ENCODE results near the gene ZNF592.
A peak's percentile ranks its signal among the peaks of the same experiment; 100 is the strongest.

Gene ZNF592

GRCh38 chr15:84780492-84780891, 32.1 kb downstream of the ZNF592 start:
- no peak for DNase-seq

- DNase-seq: no peak
These were observed 33.1 kb downstream of the ZNF592 start for GRCh38 chr15:84781495-84781894.

GRCh38 chr15:84782346-84782745, 34.0 kb downstream of the ZNF592 start:
- DNase-seq: no peak

GRCh38 chr15:84783493-84784251, 35.3 kb downstream of the ZNF592 start:
- no peak for DNase-seq

GRCh38 chr15:84784262-84784661, 35.9 kb downstream of the ZNF592 start:
- DNase-seq: no peak

GRCh38 chr15:84785053-84785452, 36.7 kb downstream of the ZNF592 start:
- DNase-seq: no peak

GRCh38 chr15:84788500-84788899, 40.1 kb downstream of the ZNF592 start:
- DNase-seq: no peak

GRCh38 chr15:84789762-84790161, 41.4 kb downstream of the ZNF592 start:
- DNase-seq: peak; percentile 11

GRCh38 chr15:84790676-84791075, 42.3 kb downstream of the ZNF592 start:
- no peak for DNase-seq

GRCh38 chr15:84791763-84792162, 43.4 kb downstream of the ZNF592 start:
- no peak for DNase-seq

GRCh38 chr15:84793431-84794161, 45.2 kb downstream of the ZNF592 start:
- DNase-seq: no peak

GRCh38 chr15:84794162-84794547, 45.8 kb downstream of the ZNF592 start:
- DNase-seq: no peak

GRCh38 chr15:84795186-84795585, 46.8 kb downstream of the ZNF592 start:
- no peak for DNase-seq

- DNase-seq: no peak
These were observed 48.8 kb downstream of the ZNF592 start for GRCh38 chr15:84797212-84797611.

- DNase-seq: no peak
These were observed 49.4 kb downstream of the ZNF592 start for GRCh38 chr15:84797801-84798200.

GRCh38 chr15:84798436-84798946, 50.1 kb downstream of the ZNF592 start:
- no peak for DNase-seq

- no peak for DNase-seq
These were observed 51.3 kb downstream of the ZNF592 start for GRCh38 chr15:84799511-84800187.

GRCh38 chr15:84800365-84800806, 52.0 kb downstream of the ZNF592 start:
- DNase-seq: no peak

- no peak for DNase-seq
These were observed 55.9 kb downstream of the ZNF592 start for GRCh38 chr15:84804005-84804900.

GRCh38 chr15:84805221-84805620, 56.8 kb downstream of the ZNF592 start:
- no peak for DNase-seq

- no peak for DNase-seq
These were observed 58.8 kb downstream of the ZNF592 start for GRCh38 chr15:84807228-84807627.

GRCh38 chr15:84810073-84810840, 61.9 kb downstream of the ZNF592 start:
- no peak for DNase-seq

Measured in NCI-H2171 treated with DMSO at 0.1 percent for 48 hours (cell line).